Measurements from ENCODE around the gene DOCK9. TPM values are rescaled to one million over a fixed set of nuclear protein-coding genes. Genes with fewer than 3 reads are reported as not detected.

DOCK9 gene
- total RNA-seq, 1 experiment from 2014 or later: 6.7 TPM

- Histone ChIP-seq H3K4me3 (ENCODE audit: low read length) (no peak overlapping the region), H3K36me3 (ENCODE audit: insufficient read depth, low read length) (no peaks in the 10 kb centered on the region), H3K4me1 (ENCODE audit: low read length) (no peaks in the 10 kb centered on the region), H3K79me2 (ENCODE audit: low read length) (no peaks in the 10 kb centered on the region), H3K9ac (ENCODE audit: low read length) (no peak overlapping the region), H3K4me2 (ENCODE audit: low read depth, low read length, poor library complexity, severe bottlenecking) (no peak overlapping the region), H4K20me1 (ENCODE audit: insufficient read depth, low read depth, low read length) (no peaks in the 10 kb centered on the region; the same call in 1 of the 2 replicates), H3K27ac (ENCODE audit: low read length) (no peak overlapping the region), H3K9me3 (ENCODE audit: low read length) (peaks cover 3% of the 10 kb centered on the region; the same call in 1 of the 2 replicates), H2AFZ (ENCODE audit: low read length) (no peak overlapping the region), H3K27me3 (ENCODE audit: low read length) (no peaks in the 10 kb centered on the region), H3K9me2 (replicated peaks; ENCODE audit: insufficient read depth, low read length) (no peaks in the 10 kb centered on the region)
- no peak for DNase-seq
Observed at GRCh38 chr13:98938801-98939200, 39.1 kb downstream of the DOCK9 start.

- Histone ChIP-seq H4K20me1 (ENCODE audit: insufficient read depth, low read depth, low read length) (no peaks in the 10 kb centered on the region), H2AFZ (ENCODE audit: low read length) (no peak overlapping the region), H3K9me2 (replicated peaks; ENCODE audit: insufficient read depth, low read length) (no peaks in the 10 kb centered on the region), H3K27ac (ENCODE audit: low read length) (no peak overlapping the region), H3K4me2 (ENCODE audit: low read depth, low read length, poor library complexity, severe bottlenecking) (no peak overlapping the region), H3K79me2 (ENCODE audit: low read length) (no peaks in the 10 kb centered on the region), H3K36me3 (ENCODE audit: insufficient read depth, low read length) (no peaks in the 10 kb centered on the region), H3K9me3 (ENCODE audit: low read length) (peaks cover 7% of the 10 kb centered on the region), H3K27me3 (ENCODE audit: low read length) (no peaks in the 10 kb centered on the region), H3K4me1 (ENCODE audit: low read length) (no peaks in the 10 kb centered on the region), H3K9ac (ENCODE audit: low read length) (no peak overlapping the region), H3K4me3 (ENCODE audit: low read length) (no peak overlapping the region)
- DNase-seq: no peak
Observed at GRCh38 chr13:98937911-98938381, 39.9 kb downstream of the DOCK9 start.

- H3K9me2 ChIP-seq (replicated peaks; ENCODE audit: insufficient read depth, low read length): no peaks in the 10 kb centered on the region
- peaks cover 7% of the 10 kb centered on the region for H3K9me3 ChIP-seq (ENCODE audit: low read length)
- no peaks in the 10 kb centered on the region for H4K20me1 ChIP-seq (ENCODE audit: insufficient read depth, low read depth, low read length)
- no peaks in the 10 kb centered on the region for H3K4me1 ChIP-seq (ENCODE audit: low read length)
- no peak overlapping the region for H2AFZ ChIP-seq (ENCODE audit: low read length)
- H3K4me2 ChIP-seq (ENCODE audit: low read depth, low read length, poor library complexity, severe bottlenecking): no peak overlapping the region
- H3K79me2 ChIP-seq (ENCODE audit: low read length): no peaks in the 10 kb centered on the region
- H3K9ac ChIP-seq (ENCODE audit: low read length): no peak overlapping the region
- H3K4me3 ChIP-seq (ENCODE audit: low read length): no peak overlapping the region
- H3K36me3 ChIP-seq (ENCODE audit: insufficient read depth, low read length): no peaks in the 10 kb centered on the region
- no peaks in the 10 kb centered on the region for H3K27me3 ChIP-seq (ENCODE audit: low read length)
- no peak for DNase-seq
- H3K27ac ChIP-seq (ENCODE audit: low read length): no peak overlapping the region
Observed at GRCh38 chr13:98934243-98934642, 43.6 kb downstream of the DOCK9 start.

GRCh38 chr13:98930151-98930591, 47.7 kb downstream of the DOCK9 start:
- no peak overlapping the region for H3K4me2 ChIP-seq (ENCODE audit: low read depth, low read length, poor library complexity, severe bottlenecking)
- no peaks in the 10 kb centered on the region for H3K27me3 ChIP-seq (ENCODE audit: low read length)
- H4K20me1 ChIP-seq (ENCODE audit: insufficient read depth, low read depth, low read length): no peaks in the 10 kb centered on the region
- H3K4me3 ChIP-seq (ENCODE audit: low read length): no peak overlapping the region
- no peak overlapping the region for H3K27ac ChIP-seq (ENCODE audit: low read length)
- no peak overlapping the region for H3K9ac ChIP-seq (ENCODE audit: low read length)
- DNase-seq: no peak
- H2AFZ ChIP-seq (ENCODE audit: low read length): no peak overlapping the region
- no peaks in the 10 kb centered on the region for H3K79me2 ChIP-seq (ENCODE audit: low read length)
- no peaks in the 10 kb centered on the region for H3K9me2 ChIP-seq (replicated peaks; ENCODE audit: insufficient read depth, low read length)
- H3K4me1 ChIP-seq (ENCODE audit: low read length): no peaks in the 10 kb centered on the region
- H3K9me3 ChIP-seq (ENCODE audit: low read length): peaks cover 7% of the 10 kb centered on the region
- H3K36me3 ChIP-seq (ENCODE audit: insufficient read depth, low read length): no peaks in the 10 kb centered on the region

- Histone ChIP-seq H3K4me3 (ENCODE audit: low read length) (no peak overlapping the region), H3K36me3 (ENCODE audit: insufficient read depth, low read length) (no peaks in the 10 kb centered on the region), H3K9ac (ENCODE audit: low read length) (no peak overlapping the region), H3K79me2 (ENCODE audit: low read length) (no peaks in the 10 kb centered on the region), H3K4me2 (ENCODE audit: low read depth, low read length, poor library complexity, severe bottlenecking) (no peak overlapping the region), H3K9me2 (replicated peaks; ENCODE audit: insufficient read depth, low read length) (no peaks in the 10 kb centered on the region), H4K20me1 (ENCODE audit: insufficient read depth, low read depth, low read length) (no peaks in the 10 kb centered on the region), H2AFZ (ENCODE audit: low read length) (no peak overlapping the region), H3K27me3 (ENCODE audit: low read length) (no peaks in the 10 kb centered on the region), H3K4me1 (ENCODE audit: low read length) (no peaks in the 10 kb centered on the region), H3K27ac (ENCODE audit: low read length) (no peak overlapping the region), H3K9me3 (ENCODE audit: low read length) (no peaks in the 10 kb centered on the region)
- no peak for DNase-seq
Observed at GRCh38 chr13:98927951-98928927, 49.6 kb downstream of the DOCK9 start.

- Histone ChIP-seq H3K4me2 (ENCODE audit: low read depth, low read length, poor library complexity, severe bottlenecking) (no peak overlapping the region), H3K79me2 (ENCODE audit: low read length) (no peaks in the 10 kb centered on the region), H3K9me2 (replicated peaks; ENCODE audit: insufficient read depth, low read length) (no peaks in the 10 kb centered on the region), H3K27ac (ENCODE audit: low read length) (no peak overlapping the region), H3K4me3 (ENCODE audit: low read length) (no peak overlapping the region), H3K9ac (ENCODE audit: low read length) (no peak overlapping the region), H3K36me3 (ENCODE audit: insufficient read depth, low read length) (no peaks in the 10 kb centered on the region), H3K27me3 (ENCODE audit: low read length) (no peaks in the 10 kb centered on the region), H3K9me3 (ENCODE audit: low read length) (no peaks in the 10 kb centered on the region), H2AFZ (ENCODE audit: low read length) (no peak overlapping the region), H4K20me1 (ENCODE audit: insufficient read depth, low read depth, low read length) (no peaks in the 10 kb centered on the region), H3K4me1 (ENCODE audit: low read length) (no peaks in the 10 kb centered on the region)
- DNase-seq: no peak
Observed at GRCh38 chr13:98925949-98926348, 51.9 kb downstream of the DOCK9 start.

- Histone ChIP-seq H3K9me3 (ENCODE audit: low read length) (no peaks in the 10 kb centered on the region), H3K4me3 (ENCODE audit: low read length) (no peak overlapping the region), H3K9me2 (replicated peaks; ENCODE audit: insufficient read depth, low read length) (no peaks in the 10 kb centered on the region), H2AFZ (ENCODE audit: low read length) (no peak overlapping the region), H3K9ac (ENCODE audit: low read length) (no peak overlapping the region), H3K4me2 (ENCODE audit: low read depth, low read length, poor library complexity, severe bottlenecking) (no peak overlapping the region), H3K79me2 (ENCODE audit: low read length) (no peaks in the 10 kb centered on the region), H3K36me3 (ENCODE audit: insufficient read depth, low read length) (no peaks in the 10 kb centered on the region), H3K27me3 (ENCODE audit: low read length) (no peaks in the 10 kb centered on the region), H4K20me1 (ENCODE audit: insufficient read depth, low read depth, low read length) (no peaks in the 10 kb centered on the region), H3K4me1 (ENCODE audit: low read length) (no peaks in the 10 kb centered on the region), H3K27ac (ENCODE audit: low read length) (no peak overlapping the region)
- no peak for DNase-seq
Observed at GRCh38 chr13:98923641-98924397, 54.0 kb downstream of the DOCK9 start.

- no peaks in the 10 kb centered on the region for H4K20me1 ChIP-seq (ENCODE audit: insufficient read depth, low read depth, low read length)
- no peaks in the 10 kb centered on the region for H3K27me3 ChIP-seq (ENCODE audit: low read length)
- H3K79me2 ChIP-seq (ENCODE audit: low read length): no peaks in the 10 kb centered on the region
- H3K9me2 ChIP-seq (replicated peaks; ENCODE audit: insufficient read depth, low read length): no peaks in the 10 kb centered on the region
- H3K4me2 ChIP-seq (ENCODE audit: low read depth, low read length, poor library complexity, severe bottlenecking): no peak overlapping the region
- no peak overlapping the region for H2AFZ ChIP-seq (ENCODE audit: low read length)
- H3K9ac ChIP-seq (ENCODE audit: low read length): no peak overlapping the region
- no peak overlapping the region for H3K27ac ChIP-seq (ENCODE audit: low read length)
- H3K36me3 ChIP-seq (ENCODE audit: insufficient read depth, low read length): no peaks in the 10 kb centered on the region
- DNase-seq: no peak
- H3K4me3 ChIP-seq (ENCODE audit: low read length): no peak overlapping the region
- no peaks in the 10 kb centered on the region for H3K9me3 ChIP-seq (ENCODE audit: low read length)
- H3K4me1 ChIP-seq (ENCODE audit: low read length): no peaks in the 10 kb centered on the region
Observed at GRCh38 chr13:98922306-98922705, 55.6 kb downstream of the DOCK9 start.

Measured in Karpas-422 (cell line).